ENCODE results near the gene CES1.

- no peak for TF ChIP-seq POLR2AphosphoS5 (IDR thresholded peaks at IDR 0.05; ENCODE audit: low read depth, low read length)
- no peak for TF ChIP-seq TAF1 (IDR thresholded peaks at IDR 0.05; ENCODE audit: borderline replicate concordance, low read depth, low read length)
Measured at GRCh38 chr16:55853114-55853513, 20.2 kb upstream of the CES1 start.
